NCI-H146 treated with DMSO at 0.1 percent for 48 hours (cell line): Measurements from ENCODE around the gene ZNF771.
"Not testable (repeated sequence)": the region's sequence is repeated elsewhere in the genome, so short reads cannot be mapped to it uniquely, and the experiment has no call there.

Experiments used
- DNase-seq: peaks from one replicate; lab custom pipeline; 2025; ENCODE audit not compliant: unreplicated experiment; lab: John Stamatoyannopoulos, UW

The ZNF771 gene

GRCh38 chr16:30458561-30459394 is 51.4 kb downstream of the ZNF771 start:
- no peak for DNase-seq

- no peak for DNase-seq
Measured at GRCh38 chr16:30459456-30459855, 52.0 kb downstream of the ZNF771 start.

- not testable (repeated sequence) for DNase-seq
Measured at GRCh38 chr16:30461426-30461825, 54.0 kb downstream of the ZNF771 start.

- DNase-seq, result no peak
Measured at GRCh38 chr16:30464078-30464477, 56.7 kb downstream of the ZNF771 start.
